IPS-18c (cell line): ENCODE results near the gene QSOX2.

Experiments
- H3K4me3 ChIP-seq: 2 replicates; pipeline ENCODE4 v1.7.0; 2013; ENCODE audit warnings: low read depth, mild to moderate bottlenecking, low read length, moderate library complexity; ENCODE audit not compliant: insufficient read depth
- H3K9me3 ChIP-seq: one replicate; pipeline ENCODE4 v1.6.1; 2013; ENCODE audit warnings: mild to moderate bottlenecking, low read length, moderate library complexity; ENCODE audit not compliant: control insufficient read depth, insufficient read depth

QSOX2 gene

DNA sequence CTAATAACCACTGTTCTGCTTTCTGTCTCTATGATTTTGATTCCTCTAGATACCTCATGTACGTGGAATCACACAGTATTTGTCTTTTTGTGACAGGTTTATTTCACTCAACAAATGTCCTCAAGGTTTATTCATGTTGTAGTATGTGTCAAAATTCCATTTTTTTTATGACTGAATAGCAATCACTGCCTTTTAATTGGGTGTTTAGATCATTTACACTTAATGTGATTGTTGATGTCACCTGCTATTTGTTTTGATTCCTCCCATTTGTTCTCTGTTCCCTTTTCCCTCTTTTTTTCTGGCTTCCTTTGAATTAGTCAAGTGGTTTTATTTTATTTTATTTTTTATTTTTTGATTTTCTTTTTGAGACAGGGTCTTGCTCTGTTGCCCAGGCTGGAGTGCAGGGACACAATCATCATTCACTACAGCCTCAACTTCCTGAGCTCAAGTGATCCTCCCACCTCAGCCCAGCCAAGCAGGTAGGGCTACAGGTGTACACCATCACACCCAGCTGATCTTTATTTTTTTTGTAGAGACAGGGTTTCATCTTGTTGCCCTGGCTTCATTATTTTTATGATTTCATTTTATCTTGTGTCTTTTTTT, 82.3 kb downstream of the QSOX2 start:
- H3K9me3 ChIP-seq = no peaks in the 10 kb centered on the region
- no peak overlapping the region for H3K4me3 ChIP-seq

GRCh38 chr9:136160995-136161610, 84.5 kb downstream of the QSOX2 start:
- no peaks in the 10 kb centered on the region for H3K9me3 ChIP-seq

GRCh38 chr9:136160381-136160841, 85.2 kb downstream of the QSOX2 start:
- H3K4me3 ChIP-seq = no peak overlapping the region
- H3K9me3 ChIP-seq = no peaks in the 10 kb centered on the region

More at GRCh38 chr9:136160995-136161610, 84.5 kb downstream of the QSOX2 start:
- no peak overlapping the region for H3K4me3 ChIP-seq

DNA sequence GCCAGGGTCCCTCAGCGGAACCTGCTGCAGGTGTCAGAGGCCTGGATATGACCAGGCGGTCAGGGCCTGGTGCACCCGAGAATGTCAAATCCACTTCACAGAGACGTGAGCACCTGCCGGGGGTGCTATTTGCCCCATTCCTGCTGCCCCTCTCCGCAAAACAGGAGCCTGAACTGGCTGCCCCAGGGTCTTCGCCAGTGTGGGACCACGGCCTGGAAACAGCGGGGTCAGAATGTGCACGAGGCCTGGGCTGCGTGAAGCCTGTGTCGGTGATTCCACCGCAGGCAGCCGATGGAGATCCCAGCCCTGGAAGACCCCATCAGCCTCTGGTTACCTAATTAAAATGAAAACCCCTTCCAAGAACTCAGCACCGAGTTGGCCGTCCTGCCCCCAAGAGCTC, 85.8 kb downstream of the QSOX2 start:
- H3K4me3 ChIP-seq = no peak overlapping the region
- H3K9me3 ChIP-seq = no peaks in the 10 kb centered on the region

GRCh38 chr9:136157477-136158265, 87.9 kb downstream of the QSOX2 start:
- Histone ChIP-seq H3K9me3 (no peaks in the 10 kb centered on the region), H3K4me3 (no peak overlapping the region)
